Activated CD8-positive, alpha-beta memory T cell treated with anti-CD3 and anti-CD28 coated beads for 1 hour (primary cell): ENCODE data around the gene MPEG1.

ENCODE experiments used
- DNase-seq, 2 donors: peaks; one replicate each; pipeline ENCODE4 v3.0.0-alpha.2; 2020; ENCODE audit warnings: low read depth in 1 of 2; ENCODE audit errors: extremely low read depth in 1 of 2

The MPEG1 gene

DNA sequence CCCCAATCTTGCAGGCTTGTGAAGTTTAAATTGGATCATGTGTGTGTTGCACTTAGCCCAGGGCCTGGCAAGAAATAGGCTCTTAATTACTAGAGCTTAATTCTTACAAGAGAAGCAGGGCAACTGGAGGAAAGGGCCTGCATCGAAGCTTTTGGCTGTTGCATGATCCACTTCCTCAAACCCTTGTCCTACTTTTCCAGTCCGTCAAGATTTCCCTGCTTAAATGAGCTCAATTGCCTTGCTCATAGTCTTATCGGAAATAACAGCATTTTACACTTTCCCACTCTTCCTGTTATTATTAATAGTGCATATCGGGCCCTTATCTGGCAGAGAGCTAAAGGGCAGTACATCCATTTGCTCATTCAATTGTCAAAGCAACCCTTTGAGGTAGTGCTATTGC is 22.7 kb downstream of the MPEG1 start:
- DNase-seq, result no peak

DNA sequence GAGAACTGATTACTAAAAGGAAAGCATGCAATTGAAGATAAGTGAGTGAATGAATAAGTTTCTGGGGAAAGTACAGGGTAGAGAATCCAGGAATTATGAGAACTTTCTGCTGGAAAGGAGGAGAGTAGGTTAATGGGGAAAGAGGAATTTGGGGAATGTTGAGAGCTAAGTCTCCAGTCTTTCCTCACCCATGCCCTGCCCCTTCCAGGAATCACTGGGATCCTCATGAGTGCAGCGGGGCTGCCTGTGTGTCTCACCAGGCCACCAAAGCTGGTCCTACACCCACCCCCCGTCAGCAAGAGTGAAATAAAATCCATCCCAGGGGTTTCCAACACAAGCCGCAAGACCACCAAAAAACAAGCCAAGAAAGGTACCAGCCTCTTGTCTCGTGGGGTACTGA is 23.8 kb downstream of the MPEG1 start:
- DNase-seq, result no peak

DNA sequence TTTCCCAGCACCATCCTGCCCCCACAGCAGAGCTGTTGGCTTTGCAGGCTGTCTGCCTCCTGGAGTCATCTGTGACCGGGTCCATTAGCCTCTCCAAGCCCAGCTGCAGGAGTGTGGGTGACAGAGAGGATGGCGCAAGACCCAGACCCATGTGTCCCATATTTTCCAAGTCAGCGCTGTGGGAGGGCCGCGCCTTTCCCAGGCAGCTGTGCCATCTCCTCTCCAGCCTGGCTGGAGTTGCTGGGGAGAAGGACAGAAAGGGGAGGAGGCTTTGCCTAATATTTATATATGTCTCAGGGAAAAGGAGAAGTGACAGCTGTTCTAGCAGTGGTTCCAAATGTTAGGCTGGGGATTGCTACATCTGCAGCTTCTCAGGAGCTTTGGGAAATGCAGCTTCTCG is 25.1 kb downstream of the MPEG1 start:
- no peak for DNase-seq

DNA sequence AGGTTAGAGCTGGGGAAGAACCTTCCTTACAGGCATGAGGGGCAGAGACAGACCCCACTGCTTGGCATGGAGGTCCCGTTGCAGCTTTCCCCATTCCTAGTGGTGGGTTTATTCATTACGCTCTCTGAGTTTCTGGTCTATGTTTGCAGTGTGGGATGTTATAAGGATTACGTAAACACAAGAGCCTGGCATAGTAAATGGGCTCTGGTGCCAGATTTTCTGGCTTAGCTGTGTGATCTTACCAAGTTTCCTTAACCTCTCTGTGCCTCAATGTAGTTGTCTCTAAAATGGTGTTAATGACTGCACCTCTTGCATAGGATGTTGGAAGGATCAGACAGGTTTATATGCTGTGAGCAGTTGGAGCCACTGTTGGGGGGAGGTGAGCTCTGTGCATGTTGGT is 25.7 kb downstream of the MPEG1 start:
- DNase-seq, result no peak

DNA sequence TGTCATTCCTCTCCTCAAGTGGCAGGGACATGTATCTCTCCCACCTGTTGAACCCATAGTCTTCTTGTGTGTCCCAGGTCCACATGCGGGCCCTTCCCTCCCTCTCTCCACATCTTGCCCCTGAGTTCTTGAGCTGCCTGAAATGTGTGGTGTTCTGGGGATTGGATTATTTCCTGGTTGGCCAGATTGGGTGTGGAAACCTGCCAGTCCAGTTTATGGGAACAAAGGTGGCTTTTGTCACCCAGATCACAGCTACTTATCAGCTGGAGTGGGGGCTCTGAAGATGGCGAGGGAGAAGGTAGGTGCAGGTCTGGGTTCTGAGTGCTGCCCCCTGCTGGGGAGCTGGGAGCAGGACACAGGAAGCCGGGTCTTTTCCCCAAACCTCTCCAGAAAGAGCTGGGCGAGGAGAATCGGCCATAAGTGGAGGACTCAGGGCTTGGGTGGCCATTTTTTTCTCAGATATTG is 26.6 kb downstream of the MPEG1 start:
- peak in 1 of 2 donors; percentile 30 for DNase-seq

DNA sequence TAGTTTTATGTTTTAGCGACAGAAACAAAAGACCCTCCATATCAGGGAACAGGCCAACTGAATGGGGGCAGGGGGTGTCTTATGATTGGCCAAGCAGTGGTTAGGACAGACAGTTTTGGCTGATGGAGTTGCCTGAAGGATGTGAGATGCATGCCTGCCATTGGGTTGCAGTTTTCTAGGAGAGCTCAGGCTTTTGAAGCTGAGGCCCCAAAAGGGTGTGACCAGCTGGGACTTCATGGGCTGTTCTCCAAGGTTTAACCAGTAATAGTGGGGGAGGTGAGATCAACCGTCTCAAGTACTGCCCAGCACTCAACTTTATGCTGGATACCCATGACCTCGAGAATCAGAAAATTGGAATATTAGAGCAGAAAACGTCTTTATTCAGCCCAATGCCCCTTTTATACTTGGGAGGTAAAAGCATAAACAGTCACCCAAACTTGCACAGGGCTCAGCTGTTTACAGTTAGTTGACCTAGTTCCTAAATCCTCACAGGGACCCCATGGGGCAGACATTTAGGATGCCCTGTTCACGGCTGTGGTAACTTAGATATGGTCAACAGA is 27.3 kb downstream of the MPEG1 start:
- DNase-seq, result no peak

DNA sequence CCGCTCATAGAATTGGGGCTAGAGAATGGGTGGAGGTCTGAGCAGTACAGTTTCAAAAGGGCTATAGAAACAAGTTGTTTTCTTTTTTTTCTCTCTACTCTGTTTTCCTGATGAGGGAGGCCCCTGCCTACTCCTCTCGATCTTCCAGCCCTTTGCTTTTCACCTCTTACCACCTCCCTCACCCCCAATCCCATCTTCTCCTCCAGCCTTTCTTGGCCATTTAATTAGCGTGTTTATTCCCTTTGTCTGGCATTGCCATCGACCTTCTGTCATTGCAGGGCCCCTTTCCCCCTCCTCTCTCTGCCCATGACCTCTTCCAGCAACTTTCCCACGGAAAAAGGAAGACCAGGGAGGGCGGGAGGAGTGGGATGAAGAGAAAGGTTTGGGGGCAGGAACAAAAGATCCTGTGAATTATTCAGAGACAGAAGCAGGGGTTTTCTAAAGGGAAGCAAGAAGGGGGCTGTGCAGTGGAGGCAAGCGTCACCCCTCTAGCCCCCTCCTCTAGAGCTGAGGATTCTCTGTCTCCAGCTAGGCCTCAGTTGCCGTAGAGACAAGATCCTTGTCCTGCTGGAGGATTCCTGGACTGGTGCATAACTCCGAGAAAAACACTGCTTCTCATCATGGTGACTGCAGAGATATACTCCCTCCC is 27.9 kb downstream of the MPEG1 start:
- no peak for DNase-seq

DNA sequence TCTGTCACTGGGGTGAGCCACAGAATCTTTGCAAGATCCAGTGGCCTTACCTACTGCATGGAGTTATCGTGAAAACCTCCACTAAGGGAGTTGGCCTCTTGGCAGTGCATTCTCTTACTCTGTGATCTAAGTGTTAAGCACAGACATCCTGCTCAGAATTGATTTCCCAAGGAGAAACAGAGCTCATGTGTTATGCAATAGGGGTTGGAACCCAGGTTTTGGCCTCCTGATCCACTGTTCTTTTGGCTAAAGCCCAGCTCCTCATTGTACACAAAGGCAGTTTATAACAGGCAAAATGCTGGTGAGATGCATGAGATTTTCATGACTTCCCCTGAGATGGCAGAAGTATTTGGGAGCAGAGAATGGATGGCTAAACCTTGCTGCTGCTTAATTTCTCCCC is 29.0 kb downstream of the MPEG1 start:
- DNase-seq, result no peak

DNA sequence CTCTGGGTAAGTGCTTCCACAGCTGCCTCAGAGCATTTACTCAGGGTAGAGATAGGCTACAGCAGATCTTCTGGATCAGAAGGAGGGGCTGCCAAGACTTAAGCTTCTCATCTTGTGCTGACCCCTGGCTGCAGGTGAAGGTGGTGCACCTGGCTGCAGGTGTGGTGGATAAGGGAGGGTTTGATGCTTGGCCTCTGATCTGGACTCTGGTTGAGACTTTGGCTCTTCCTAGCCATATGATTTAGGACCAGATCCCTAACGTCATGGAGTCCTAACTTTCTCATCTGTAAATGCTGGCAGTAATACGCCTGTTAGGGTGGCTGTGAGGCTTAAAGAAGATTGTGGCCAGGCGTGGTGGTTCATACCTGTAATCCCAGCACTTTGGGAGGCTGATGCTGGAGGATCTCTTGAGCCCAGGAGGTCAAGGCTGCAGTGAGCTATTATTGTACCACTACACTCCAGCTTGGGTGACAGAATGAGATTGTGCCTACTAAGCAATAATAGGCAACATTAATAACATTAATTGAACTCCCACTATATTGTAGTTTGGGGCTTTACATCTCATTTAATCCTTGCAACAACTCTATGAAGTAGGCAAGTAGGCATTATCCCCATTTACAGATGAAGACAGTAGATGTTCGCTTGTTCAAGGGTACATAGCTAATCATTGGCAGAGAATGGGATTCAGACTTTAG is 30.1 kb downstream of the MPEG1 start:
- DNase-seq, result no peak

DNA sequence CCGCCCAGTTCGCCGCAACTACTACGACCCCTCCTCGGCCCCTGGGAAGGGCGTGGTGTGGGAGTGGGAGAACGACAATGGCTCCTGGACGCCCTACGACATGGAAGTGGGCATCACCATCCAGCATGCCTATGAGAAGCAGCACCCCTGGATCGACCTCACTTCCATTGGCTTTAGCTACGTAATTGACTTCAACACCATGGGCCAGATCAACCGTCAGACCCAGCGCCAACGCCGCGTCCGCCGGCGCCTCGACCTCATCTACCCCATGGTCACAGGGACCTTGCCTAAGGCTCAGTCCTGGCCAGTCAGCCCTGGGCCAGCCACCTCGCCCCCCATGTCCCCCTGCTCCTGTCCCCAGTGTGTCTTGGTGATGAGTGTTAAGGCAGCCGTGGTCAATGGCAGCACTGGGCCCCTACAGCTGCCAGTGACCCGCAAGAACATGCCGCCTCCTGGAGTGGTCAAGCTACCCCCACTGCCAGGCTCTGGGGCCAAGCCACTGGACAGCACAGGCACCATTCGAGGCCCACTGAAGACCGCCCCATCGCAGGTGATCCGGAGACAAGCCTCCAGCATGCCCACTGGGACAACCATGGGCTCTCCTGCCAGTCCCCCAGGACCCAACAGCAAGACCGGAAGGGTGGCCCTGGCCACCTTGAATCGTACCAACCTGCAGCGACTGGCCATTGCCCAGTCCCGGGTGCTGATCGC is 30.8 kb downstream of the MPEG1 start:
- DNase-seq, result no peak

DNA sequence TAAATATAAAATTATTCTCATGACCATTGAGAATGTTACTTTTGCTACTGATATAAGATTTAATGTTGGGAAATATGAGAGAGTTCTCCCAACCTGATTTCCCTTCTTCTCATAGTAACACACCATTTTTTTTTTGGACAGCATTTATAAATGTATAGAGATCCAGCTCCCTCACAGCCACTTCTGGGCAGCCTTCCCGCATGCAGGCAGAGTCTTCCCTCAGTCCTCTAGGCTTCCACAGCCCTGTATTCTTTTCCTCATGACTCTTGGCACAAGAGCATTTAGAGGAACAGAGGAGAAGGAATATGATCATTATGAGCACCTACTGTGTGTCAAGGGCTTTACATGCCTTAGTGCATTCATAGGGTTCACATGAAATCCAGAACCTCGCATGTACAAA is 31.8 kb downstream of the MPEG1 start:
- no peak for DNase-seq

DNA sequence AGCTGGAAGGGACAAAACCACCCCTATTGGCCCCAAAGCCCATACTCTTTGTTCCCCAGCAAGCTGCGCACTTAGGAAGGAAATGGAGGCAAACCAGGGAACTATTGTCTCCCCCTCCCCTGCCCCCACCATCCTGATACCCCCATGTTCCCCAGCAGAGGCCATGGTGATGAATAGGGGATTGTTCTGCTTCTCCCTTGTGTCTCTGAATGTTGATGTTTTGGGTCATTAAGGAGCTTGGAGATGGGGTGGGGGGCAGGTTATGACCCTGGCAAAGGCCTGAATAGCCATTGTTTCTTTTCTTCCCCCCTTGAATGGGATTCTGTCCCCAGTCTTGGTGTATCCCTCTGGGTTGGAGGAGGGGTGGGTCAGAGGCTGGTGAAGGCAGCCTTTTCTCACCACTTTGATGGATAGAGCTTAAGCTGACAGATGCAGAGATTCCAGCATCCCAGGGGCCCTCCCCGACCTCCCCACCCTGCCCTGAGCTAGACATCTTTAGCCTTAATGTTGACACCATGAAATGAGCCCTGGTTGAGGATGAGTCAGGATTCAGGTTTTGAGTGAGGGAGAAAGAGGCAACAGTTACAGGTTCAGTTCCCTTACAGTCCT is 32.5 kb downstream of the MPEG1 start:
- no peak for DNase-seq

DNA sequence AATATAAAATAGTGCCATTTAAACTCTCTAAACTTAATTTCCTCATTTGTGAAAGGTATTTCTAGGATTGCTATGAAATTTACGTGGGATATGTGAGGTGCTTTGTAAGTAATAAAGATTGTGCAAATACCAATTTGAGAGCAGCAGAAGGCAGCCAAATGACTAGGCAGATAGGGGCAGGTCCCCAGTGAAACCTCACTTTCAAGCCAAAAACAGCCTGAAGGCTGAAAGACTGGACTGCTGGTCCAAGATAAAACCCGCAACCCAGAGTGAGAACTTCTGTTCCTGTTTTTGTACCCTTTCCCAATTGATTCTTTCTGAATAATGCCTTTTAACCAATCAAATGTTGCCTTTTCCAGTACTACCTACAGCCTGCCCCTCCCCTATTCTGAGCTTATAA is 33.6 kb downstream of the MPEG1 start:
- DNase-seq, result no peak

DNA sequence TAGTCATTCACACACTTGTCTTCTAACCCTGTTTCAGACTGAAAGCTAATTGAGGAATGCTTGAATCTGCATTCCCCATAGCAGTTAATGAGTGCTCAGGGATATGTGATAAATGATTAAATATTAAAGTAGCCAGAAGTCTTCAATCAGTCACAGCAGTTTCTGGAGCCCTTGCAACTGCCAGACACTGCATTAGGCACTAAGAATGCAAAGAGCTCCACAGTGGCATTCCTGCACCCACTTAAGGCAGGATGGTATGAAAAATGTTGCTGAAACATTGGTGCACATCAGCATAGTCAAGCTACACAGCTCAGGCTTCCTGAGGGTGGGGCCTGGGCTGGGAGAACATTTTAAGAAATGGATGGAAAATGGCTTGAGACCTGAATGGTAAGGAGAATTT is 34.3 kb downstream of the MPEG1 start:
- no peak for DNase-seq

DNA sequence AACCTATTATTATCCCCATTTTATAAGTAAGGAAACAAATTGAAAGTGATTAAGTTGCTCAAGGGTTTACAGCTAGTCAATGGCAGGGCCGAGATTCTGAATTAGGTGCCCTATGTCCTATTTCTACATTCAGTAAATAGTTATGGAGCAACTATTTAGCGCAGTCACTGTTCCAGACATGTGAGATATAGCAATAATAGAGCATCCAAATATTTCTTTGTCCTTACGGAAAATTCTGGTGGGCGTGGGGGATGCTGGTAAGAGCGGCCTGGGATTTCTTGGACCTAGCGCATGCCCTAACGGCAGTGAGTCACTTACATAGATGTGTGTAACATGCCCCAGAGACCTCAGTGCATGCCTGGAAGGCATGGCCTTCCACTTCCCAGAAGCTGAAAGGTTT is 36.4 kb downstream of the MPEG1 start:
- DNase-seq, result no peak

DNA sequence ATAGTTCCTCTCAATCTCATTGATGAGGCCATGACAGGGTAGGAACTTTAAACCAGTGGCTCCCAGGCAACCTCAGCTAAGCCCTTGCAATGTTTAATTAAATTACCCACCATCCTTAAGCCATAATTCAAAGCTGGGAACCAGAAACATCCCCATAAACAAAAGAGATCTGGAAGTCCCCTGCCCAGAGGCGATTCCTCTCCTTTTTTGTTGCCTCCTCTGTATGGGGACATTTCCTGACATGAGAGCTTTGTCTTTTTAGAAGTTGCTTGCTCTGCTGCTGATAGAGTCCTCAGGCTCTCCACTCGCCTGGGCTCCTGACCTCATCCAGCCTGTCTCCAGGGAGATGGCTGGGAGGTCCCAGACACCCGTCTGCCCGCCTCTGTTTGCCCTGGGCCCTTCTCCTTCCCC is 37.6 kb downstream of the MPEG1 start:
- DNase-seq, result no peak

DNA sequence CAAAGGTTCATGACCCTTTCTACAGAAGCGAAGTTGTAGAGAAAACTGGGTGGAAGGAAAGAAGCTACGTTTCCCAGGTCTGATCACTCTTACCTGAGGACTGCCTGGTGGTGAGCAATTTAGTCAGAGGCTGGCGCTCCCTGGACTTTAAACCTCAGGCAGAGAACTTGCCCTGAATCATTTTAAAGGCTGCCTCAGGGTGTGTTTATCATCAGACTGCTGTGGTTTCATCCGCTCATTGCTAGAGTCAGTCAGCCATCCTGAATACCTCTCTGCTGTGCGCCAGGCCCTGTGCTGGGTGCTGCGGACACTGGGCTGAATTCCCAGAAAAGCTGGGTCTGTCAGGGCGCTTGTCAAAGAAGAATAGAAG is 38.1 kb downstream of the MPEG1 start:
- no peak for DNase-seq

DNA sequence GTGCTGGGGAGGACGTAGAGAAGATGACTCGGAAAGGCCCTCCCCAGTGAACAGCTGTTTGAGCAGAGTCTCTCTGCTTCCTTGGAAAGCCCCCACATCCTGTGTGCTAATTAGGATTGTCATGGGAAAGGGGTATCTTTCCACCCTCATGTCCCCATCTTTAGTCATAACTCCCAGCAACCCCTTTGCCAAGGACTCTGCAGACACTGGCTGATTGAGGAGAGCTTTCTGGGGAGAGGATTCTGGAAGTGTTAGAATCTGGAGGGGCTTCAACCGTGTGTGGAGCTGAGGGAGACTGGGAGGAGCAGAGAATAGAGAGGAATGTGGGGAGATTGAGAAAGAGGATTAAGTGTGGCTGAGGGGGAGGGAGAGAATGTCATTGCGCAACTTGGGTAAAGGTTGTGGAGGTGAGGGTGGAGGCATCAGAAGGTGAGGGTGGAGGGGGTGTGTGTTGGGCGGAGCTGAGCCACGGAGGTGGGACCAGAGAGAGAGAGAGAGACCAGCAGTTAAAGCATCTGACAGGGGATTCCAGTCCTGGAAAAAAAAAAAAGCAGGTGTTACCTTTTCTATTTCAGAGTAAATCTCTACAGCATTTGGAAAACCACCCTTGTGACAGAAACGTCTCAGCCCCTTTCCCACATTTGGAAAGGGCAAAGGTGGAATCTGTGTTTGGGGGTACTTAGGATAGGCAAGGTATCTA is 38.6 kb downstream of the MPEG1 start:
- no peak for DNase-seq

DNA sequence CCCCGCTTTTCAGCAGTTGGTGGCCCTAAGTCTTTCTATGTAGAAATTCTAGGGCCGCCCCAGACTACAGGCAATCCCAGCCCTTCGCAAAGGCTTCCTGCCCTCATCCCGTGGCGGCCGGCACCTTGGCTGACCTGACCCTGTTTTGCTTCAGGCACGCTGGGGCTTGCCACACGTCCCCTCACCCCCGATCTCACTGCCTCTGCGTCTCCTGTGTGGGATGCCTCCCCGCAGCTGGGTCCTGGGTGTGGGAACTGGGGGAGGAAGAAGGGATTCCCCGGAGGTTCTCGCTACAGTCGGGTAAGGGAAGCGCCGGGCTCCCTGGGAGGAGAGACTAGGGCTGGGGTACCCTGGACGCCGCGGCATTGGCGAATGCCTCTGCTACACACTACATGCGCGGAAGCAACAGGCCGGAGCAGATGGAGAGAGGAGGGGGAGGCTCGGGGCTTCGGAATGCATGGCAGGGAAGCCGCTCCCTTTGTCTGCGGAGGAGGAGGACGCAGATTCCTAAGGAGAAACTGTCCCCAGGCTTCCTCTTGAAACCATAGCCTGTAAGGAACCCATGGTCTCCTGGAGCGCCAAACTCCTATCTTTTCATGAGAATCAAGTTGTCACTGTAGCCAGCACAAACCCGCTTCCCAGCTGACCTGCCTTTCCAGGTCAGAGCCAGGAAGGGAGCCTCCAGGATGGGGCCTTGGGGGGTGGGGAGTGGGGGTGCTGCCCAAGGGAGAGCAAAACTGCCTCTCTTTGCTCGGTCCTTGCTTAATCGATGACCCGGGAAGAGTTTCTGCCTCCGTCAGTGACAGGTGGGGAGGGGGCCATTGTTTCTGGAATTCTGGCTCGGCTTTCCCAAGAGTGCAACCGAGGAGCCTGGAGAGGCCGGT is 39.4 kb downstream of the MPEG1 start:
- DNase-seq, result no peak
